NCI-H524 (cell line): Measurements from ENCODE around the gene PGLYRP4.

Experiments used
- DNase-seq, 2 experiments: peaks; one replicate each; lab custom pipeline; 2025; lab: John Stamatoyannopoulos, UW

Gene PGLYRP4, protein sequence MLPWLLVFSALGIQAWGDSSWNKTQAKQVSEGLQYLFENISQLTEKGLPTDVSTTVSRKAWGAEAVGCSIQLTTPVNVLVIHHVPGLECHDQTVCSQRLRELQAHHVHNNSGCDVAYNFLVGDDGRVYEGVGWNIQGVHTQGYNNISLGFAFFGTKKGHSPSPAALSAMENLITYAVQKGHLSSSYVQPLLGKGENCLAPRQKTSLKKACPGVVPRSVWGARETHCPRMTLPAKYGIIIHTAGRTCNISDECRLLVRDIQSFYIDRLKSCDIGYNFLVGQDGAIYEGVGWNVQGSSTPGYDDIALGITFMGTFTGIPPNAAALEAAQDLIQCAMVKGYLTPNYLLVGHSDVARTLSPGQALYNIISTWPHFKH

DNA sequence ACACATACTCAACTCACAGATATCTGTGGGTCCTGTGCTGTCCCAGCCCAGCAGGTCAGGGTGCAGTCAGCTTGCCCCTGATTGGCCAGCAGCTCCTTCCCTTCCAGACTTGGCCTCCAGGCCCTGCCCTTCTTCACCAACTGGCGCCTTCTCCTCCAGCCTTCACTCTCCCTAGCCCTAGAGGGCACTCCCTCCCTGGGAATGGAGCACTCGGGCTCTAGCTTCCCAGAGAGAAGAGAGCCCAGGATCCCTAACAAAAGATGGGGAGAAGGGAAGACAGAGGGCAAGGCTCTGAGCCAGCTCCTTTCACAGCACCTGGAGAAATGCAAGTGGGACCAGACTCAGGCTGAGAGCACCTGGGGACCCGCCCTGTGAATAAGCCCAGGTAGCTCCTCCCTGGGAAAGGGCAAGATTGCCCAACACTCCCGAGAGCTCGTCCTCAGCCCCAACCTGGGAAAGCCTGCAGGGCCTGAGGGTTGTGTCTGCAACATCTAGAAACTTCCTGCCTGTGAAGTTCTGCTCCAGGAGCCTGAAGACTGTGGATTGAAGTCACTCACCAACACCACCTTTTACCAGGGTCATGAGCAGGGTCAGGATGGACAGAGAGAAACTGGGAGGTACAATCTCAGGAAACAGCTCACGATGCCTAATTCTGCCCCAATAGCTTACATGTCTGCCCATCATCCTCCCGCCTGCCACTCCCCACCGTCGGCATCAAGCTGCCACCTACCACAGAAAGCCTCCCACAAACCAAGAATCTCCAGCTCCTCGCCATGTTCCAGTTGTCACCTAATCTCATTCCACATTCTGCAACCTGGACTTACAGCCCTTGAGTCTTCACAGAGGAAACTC, at the start of gene PGLYRP4:
Gene PGLYRP4 (minus strand): TSS at position 331 of the 852 bp plus-strand sequence. CDS start 909 bp downstream, outside the sequence.
- peak in 1 of 2 experiments; percentile 50 for DNase-seq

DNA sequence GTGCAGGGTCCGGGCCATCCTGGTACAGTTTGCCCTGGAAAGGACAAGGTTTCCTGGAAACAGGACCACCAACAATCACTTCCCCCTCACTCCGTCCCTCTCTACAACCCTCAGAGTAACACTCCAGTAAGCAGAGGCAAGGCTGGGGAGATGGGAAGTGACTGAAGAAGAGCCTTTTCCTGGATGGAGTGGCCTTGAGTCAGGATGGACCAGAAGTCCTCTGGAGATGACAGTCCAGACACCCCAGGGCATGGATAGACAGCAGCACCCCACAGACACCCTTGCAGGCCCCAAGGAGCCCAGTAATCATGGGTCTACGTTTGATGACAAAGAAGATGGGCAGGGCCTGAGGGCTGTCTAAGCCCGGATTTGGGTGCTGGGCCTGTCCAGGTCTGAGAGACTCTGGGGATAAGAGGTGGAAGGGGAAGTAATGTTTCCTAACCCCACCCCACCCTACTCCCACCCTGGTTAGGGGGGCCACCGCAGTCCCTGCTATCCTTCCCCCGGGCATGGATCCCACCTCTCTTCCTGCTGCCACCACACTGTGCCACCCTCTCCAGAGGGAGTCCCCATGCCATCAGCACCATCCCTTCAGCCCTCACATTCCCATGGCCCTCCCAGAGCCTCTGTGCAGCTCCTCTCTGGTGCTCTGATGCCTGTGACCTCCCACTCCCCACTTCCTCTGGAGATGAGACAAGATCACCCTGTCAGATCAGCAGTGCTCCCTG, 49.4 kb upstream of the PGLYRP4 start:
- no peak for DNase-seq

DNA sequence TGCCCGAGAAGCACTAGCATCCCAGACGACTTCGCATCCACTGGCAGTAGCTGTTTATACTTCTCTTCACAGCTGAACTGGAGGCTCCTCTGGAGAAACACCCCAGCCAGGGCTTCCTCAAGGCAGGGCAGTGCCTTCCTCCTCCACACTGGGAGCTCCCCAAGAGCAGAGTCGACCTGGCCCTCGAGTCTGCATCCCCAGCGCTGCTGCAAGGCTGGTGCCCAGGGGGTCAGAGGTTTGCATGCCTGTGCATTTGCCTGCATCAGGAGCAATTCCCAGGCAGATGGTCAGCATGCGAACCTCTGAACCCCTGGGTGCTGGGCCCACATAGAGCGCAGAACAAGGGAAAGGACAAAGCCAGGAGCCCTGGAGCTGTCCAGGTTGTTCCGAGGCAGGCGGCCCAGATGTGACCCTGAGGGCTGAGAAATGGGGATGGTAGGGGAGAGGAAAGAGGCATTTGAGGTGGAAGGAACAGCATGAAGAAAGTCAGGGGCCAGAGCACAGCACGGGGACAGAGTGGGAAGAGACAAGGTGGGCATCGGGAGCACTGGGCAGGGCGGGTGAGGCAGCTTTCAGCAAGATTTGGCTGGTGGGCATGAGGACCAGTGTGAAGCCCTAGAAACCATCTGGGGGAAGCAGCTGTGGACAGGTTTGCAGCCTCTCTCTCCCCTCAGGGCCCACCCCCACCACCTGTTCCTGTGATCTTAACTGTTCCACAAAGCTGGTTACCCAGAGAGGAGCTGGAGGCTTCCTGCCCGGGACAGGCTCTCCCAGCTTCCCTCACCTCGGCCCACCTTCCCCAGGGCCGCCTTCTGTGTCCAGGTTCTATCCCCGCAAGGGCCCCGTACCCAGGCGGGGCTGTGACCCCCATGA, 48.6 kb upstream of the PGLYRP4 start:
- peak; percentile 82 to 94 for DNase-seq

DNA sequence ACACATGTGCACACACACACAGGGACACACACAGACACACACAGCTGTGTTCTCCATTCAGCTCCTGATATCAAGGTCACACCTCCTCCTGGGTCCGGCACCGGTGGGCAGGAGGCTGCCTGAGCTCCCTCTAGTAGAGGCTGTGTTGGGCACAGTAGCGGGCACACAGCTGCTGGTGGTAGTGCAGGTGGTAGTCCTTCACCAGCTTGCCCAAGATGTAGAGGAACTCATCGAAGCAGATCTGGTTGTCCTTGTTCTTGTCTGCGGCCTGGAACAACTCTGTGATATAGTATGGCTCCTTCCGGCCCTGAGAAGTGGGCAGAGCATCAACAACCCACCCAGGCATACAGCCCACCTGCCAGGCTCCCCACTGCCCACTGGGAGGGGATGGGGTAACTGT, 47.8 kb upstream of the PGLYRP4 start:
- no peak for DNase-seq

DNA sequence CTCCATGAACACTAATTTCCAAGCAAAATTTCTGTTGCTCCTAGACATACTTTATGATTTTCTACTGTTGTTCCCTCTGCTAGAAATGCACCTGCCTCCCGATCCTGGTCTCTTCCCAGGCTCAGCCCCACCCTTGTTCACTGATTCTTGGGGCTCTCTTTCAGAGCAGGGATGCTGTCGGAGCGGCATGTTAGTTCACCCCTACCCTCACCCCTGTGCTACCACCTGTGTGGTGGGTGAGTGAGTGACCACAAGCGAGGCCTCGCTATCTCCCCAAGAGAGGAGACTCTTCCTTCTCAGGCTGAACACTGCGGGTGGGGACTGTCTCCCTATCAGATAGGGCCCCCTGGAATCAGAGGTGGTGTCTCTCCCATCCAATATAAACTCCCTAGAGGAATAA, 47.1 kb upstream of the PGLYRP4 start:
- DNase-seq, result no peak

DNA sequence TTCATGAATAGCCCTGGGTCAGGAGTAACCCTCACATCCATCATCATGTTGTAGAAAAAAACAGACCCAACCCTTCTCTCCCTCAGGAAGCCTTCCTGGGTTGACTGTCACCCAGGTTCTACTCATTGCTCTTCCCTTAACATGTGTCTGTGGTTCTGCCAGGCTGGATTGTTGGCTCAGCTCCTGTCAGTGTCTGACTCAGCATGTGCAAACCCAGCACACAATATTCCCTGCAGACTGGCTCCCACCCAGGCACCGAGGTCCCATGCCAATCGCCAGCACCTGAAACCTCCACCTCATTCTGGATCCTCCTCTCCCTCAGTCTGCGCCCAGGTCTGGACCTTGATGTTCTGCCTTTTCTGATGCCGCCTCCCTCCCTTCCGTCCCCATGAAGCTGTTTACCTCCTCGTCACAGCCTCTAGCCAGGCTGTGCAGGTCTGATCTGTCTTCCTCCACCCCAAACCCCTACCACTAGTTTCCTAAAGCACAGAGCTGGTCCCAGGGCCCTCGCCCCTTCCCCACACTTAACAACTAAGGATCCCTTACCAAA, 46.6 kb upstream of the PGLYRP4 start:
- no peak for DNase-seq

DNA sequence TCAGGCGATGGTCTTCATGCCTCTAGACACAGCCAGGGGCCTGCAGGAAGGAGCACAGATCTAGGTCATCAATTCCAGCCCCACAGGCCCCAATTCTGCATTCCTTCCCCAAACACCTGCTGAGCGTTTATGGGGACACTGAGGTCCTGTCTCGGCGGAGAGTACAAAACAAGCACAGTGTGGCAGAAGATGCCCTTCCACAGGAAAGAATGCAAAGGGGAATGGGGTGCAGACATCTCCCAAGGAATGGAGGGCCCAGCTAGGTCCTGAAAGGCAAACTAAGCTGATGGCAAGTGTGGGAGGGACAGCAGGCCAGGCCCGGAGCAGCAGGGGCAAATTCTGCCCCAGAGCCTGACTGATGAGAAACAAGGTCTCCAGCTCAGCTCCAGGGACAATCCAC, 45.8 kb upstream of the PGLYRP4 start:
- DNase-seq, result no peak

DNA sequence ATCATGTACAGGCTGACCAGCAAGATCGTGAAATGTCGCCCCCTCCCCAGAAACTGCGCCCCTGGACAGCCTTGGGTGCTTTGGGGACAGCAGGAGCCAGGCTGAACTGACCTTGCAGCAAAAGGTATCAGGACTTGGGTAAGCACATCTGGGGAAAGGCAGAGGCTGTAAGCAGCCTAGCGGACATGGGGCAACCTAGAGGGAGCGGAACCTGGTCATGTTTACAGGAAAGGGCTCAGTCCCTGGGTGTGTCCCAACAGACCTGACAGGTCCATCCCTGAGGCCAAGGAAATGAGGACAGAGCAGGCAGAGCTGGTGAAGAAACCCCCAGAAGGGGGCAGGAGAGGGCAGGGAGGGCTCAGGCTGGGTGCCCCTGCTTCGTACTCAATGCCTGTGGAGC, 45.3 kb upstream of the PGLYRP4 start:
- DNase-seq, result peak in 1 of 2 experiments; percentile 12

DNA sequence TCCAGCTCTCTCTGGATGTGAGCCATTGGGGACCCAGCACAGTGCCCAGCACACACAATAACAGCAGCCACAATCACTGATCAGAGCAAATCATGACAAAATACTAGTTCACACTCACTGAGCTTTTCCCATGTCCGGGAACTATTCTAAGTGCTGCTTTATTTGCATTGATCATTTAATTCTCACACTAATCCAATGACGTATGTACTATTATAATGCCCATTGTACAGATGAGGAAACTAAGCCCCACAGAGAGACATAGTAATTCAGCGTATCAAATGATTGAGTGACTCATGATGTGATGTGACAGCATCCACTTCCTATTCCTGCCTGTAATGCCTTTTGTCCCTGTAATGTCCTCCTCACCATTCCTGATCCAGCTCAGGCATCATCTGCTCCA, 44.2 kb upstream of the PGLYRP4 start:
- no peak for DNase-seq

DNA sequence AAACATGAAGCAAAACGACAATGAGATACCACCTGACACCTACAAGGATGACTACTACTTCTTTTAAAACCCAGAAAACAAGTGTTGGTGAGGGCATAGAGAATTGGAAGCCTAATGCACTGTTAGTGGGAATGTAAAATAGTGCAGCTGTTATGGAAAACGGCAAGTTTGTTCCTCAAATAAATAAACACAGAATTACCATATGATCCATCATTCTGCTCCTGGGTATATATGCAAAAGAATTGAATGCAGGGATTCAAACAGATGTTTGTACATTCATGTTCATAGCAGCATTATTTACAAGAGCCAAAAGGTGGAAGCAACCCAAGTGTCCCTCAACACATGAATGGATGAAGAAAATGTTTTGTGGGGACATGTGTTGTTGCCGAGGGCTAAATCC, 43.6 kb upstream of the PGLYRP4 start:
- no peak for DNase-seq

DNA sequence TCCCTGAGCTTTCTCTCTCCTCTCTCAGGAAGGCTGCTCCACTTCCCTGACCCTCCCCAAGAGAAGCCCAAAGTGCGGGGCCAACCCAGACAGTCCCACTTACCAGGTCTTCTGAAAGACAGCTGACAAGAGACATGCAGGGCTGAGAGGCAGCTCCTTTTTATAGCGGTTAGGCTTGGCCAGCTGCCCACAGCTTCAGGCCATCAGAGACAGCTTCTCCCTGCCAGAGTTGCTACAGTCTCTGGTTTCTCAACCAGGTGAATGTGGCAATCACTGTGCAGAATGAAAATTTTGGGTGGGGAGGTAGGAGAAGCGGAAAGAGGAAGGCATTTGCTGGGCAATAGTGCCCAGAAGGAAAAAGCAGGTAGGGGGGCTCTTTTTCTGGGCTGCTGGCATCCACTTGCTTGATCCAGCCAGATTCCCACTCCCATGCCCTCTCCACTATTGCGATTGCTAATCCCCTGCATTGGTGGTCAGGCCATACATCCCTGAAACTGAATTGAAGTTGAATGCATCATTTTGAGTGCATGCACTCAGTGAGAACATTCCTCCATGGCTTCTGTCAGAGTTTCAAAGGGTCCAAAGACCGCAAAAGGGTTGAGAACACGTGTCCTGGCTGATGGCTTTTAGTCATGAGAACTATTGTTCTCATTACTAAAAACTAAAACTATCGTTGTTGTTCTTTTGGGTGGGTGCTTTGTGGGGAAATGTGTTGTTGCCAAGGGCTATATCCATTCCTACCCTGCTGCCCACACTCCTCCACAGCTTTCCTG, 42.5 kb upstream of the PGLYRP4 start, which contains the start of gene S100A8:
Gene S100A8 (minus strand): TSS at position 136 of the 773 bp plus-strand sequence. CDS start 538 bp downstream, outside the sequence.
- DNase-seq, result peak in 1 of 2 experiments; percentile 3

DNA sequence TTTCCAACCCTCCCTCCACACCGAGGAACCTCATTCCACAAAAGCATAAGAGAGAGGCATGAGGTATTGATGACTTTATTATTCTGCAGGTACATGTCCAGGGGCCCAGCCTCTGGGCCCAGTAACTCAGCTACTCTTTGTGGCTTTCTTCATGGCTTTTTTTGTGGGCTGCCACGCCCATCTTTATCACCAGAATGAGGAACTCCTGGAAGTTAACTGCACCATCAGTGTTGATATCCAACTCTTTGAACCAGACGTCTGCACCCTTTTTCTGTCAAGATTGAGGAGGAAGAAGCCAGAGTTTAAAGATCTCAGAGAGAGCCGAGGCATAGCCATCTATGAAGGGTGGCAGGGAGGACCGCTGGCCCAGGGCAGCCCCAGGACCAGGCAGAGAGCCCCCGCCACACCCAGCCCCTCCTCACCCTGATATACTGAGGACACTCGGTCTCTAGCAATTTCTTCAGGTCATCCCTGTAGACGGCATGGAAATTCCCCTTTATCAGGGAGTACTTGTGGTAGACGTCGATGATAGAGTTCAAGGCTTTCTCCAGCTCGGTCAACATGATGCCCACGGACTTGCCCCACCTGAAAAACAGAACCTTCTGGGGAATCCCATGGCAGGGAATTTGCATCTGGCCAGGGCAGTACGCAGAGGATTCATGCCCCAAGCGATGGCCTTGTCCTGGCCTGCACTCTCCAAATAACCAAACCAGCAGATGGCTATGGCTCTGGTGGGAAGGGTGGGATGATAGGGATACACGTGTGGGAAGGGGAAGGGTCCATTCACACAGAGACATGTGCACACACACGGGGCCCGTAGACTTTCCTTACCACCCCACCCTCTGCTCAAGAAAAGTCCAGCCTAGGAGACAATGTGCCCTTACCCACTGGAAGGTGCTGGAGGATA, 41.6 kb upstream of the PGLYRP4 start:
- DNase-seq, result no peak

DNA sequence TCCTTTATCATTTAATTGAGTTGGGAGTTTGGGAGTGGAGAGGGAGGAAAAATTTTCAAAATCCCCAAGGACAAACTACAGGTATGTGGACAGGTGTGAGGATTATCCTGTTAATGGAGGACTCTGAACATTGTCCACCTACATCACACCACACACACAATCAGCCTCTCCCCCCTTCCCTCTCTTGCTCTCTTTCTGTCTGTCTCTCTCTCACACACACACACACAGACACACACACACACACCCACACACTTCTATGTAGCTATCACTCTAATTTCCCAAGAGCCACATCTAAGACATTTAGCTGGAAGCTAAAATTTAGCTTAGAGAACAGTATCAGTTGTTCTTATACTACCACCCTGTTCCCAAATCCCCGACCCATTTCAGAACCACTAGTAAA, 40.8 kb upstream of the PGLYRP4 start:
- DNase-seq, result no peak

DNA sequence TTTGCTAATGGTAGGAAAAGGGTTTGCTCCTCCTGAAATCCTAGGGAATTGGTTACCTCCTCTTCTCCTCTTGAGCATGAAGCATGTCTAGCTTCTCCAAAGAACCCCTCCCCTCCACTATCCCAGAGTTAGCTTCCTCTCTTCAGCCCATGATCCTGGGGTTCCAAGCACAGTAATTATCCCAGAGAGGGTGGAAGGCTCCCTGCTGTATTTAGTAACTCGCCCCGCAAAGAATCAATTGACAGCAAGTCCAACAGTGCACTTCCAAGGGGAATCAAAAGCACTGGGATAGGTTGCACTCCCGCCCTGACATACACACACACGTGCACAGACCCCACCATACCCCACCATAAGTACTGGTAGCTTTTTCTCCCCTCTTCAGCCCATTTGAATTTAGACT, 39.1 kb upstream of the PGLYRP4 start:
- no peak for DNase-seq

DNA sequence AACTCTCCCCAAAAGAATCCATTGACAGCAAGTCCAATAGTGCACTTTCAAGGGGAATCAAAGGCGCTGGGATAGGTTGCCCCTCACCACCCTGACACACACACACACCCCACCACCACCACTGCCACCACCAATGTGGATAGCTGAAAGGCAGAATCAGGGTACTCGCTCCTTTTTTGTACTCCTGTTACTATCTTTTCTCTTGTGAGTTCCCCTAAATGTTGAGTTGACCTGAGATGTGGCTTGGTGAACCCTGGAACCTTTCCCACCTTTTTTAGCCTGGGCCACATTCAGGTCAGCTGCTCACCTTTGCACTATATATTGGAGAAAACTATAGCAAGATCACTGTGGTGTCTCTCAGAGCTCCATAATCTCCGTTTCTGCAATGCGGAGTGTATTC, 38.4 kb upstream of the PGLYRP4 start:
- no peak for DNase-seq

DNA sequence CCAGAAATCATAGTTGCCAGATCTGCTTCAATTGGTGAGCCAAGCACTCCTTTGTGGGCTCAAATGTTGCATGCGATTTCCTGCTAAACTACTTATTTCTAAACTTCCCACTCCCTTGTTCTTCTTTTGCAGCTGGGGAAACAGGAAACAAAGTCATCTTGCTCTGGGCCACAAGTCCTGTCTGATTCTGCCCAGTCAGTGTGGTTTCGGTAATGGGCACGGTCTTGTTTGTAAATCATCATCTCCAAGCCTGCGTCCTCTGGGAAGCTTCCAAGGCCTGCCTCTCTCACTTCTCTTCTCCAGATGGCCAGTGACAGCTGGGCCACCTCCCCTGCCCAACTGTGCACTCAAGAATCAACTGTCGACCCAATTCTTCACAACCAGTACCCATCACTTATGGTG, 37.9 kb upstream of the PGLYRP4 start:
- peak; percentile 45 to 71 for DNase-seq

DNA sequence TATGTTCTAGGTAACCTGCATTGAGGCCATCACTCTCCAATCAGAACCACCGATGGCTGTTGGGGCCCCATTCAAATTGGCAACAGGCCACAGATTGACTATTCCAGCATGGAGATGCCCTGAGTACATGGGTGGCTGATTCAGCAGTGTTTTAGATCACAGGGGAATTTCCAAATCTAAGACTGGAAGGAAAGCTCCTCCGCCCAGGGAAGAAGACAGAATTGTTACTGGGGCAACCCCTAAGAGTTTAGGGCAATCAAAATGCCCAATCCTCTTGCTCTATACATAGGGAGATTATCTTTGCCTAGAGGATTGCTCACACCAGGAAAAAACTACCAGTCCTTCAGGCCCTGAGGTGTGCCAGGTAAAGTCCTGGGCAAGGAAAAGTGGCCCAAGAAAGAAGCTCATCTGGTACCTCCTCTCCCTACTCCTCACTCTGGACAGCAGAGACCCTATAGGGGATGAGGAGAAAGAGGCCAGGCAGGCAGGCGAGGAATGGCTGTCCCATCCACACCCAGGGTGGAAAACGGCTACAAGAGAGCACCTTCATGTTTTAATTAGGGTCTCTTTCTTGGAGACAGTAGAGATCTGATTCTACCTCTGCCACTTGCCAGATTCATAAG, 36.4 kb upstream of the PGLYRP4 start:
- DNase-seq, result no peak

DNA sequence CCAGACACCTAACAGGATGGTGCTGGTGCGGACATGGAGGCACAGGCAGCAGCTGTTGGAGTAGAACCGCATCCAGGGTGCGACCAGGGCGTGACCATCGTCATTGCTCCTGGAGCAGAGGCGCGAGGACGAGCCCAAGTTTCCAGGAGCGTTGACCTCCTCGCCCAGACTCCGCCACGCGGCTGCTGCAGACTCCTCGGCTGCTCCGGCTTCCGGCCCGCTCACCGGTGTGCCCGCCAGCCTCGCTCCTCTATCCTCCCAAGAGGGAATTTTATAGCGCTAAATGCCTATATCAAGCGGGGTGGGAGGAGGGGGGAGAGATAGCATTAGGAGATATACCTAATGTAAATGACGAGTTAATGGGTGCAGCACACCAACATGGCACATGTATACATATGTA, 32.1 kb upstream of the PGLYRP4 start:
- no peak for DNase-seq

DNA sequence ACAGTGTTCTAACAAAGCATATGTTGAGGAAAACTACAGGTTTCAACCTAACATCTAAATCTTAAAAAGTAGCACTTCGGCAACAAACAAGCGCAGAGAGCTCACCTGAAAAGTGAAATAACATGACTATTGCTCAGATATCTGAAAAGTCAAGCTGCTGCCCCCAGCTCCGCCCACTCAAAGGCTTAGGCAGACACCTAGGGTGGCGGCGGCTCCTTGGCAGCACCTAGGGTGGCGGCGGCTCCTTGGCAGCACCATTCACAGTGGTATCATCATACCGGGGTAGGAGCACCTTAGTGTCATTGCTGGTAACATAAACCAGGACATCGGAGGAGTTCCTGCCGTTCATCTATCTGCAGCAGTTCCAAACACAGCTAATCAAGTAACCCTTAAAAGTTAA, 30.9 kb upstream of the PGLYRP4 start:
- no peak for DNase-seq
